Esophagus squamous epithelium (tissue), 5 donors: Measurements from ENCODE around the gene OR6S1. TPM values are rescaled to one million over a fixed set of nuclear protein-coding genes. Genes with fewer than 3 reads are reported as not detected.

Experiments used
- DNase-seq: peaks from one replicate; lab custom pipeline; 2025; lab: John Stamatoyannopoulos, UW
- H3K27ac ChIP-seq, 4 donors: fragments of 200-600 bp; sonication (generic); one replicate each; pipeline ENCODE4 v1.5.1; 2016 to 2019; ENCODE audit warnings: mild to moderate bottlenecking in 1 of 4
- H3K27me3 ChIP-seq, 4 donors: fragments of 200-600 bp; sonication (generic); 1 replicate in 3 of 4; 2 replicates in 1 of 4; pipeline versions ENCODE4 v1.5.1 to v1.6.0; 2017 to 2021; ENCODE audit warnings: antibody characterized with exemption in 1 of 4
- H3K36me3 ChIP-seq, 3 donors: fragments of 200-600 bp; sonication (generic); one replicate each; pipeline ENCODE4 v1.5.1; 2016 to 2019
- H3K4me1 ChIP-seq, 3 donors: fragments of 200-600 bp; sonication (generic); one replicate each; pipeline ENCODE4 v1.5.1; 2017 to 2019
- H3K4me3 ChIP-seq, 4 donors: fragments of 200-600 bp; sonication (generic); 1 replicate in 3 of 4; 2 replicates in 1 of 4; pipeline ENCODE4 v1.5.1; 2016 to 2019; ENCODE audit warnings: mild to moderate bottlenecking in 2 of 4, moderate library complexity in 1 of 4
- H3K9me3 ChIP-seq, 3 donors: fragments of 200-600 bp; sonication (generic); one replicate each; pipeline ENCODE4 v1.5.1; 2016 to 2019
- CTCF ChIP-seq, 6 experiments: fragments of 450-650 bp in 4 of 6; fragments of 200-600 bp in 2 of 6; sonication (generic) in 2 of 6; IDR thresholded peaks; one replicate each; pipeline ENCODE4 v1.5.1; 2016 to 2019; ENCODE audit warnings: antibody characterized with exemption in 6 of 6, mild to moderate bottlenecking in 4 of 6, moderate library complexity in 4 of 6
- POLR2A ChIP-seq, 4 donors: fragments of 450-650 bp; IDR thresholded peaks; one replicate each; pipeline ENCODE4 v1.6.1; 2017; ENCODE audit warnings: antibody characterized with exemption in 4 of 4, mild to moderate bottlenecking in 4 of 4, moderate library complexity in 3 of 4
- WGBS, 2 donors: methylation state at CpG; one replicate each; pipeline ENCODE4 v1.1.5; 2018; 5-methylcytosine and 5-hydroxymethylcytosine counted together
- intact Hi-C: fragments of 100-400 bp; cut with DNase I; formaldehyde crosslinking; loops from one replicate; pipeline ENCODE4 v1.15.0; 2022
- total RNA-seq, 4 donors: library from RNA; depleted of rRNA; stranded (reverse); fragments of >200 nt; gene quantifications; one replicate each; pipeline ENCODE4 v1.1.0, GENCODE V29; 2016
- donor health status: DM: yes; HTN: yes; CAD: no.

The OR6S1 gene
- total RNA-seq, 4 donors from 2014 or later: not detected

- WGBS, 2 donors: 21 to 100% methylated on average over 2 to 6 of the region's 8 CpGs
- no peak overlapping the region for H3K27ac ChIP-seq
- H3K9me3 ChIP-seq: no peaks in the 10 kb centered on the region
- H3K4me1 ChIP-seq: peaks cover 0 to 11% (median 6%) of the 10 kb centered on the region in 3 donors
- intact Hi-C loops: loop anchor here (5.0 kb wide), 1 partner anchor 194 kb away; the partner anchor contains the start of gene TEP1
- TF ChIP-seq POLR2A (IDR thresholded peaks at IDR 0.05) (no peak), CTCF (IDR thresholded peaks at IDR 0.05) (peak in 5 of 6 experiments; percentile 12 to 67 (median 38))
- no peaks in the 10 kb centered on the region for H3K36me3 ChIP-seq
- DNase-seq: no peak
- no peaks in the 10 kb centered on the region for H3K27me3 ChIP-seq
- H3K4me3 ChIP-seq: no peak overlapping the region
These were observed 35.1 kb downstream of the OR6S1 start for GRCh38 chr14:20606190-20606901.

DNA sequence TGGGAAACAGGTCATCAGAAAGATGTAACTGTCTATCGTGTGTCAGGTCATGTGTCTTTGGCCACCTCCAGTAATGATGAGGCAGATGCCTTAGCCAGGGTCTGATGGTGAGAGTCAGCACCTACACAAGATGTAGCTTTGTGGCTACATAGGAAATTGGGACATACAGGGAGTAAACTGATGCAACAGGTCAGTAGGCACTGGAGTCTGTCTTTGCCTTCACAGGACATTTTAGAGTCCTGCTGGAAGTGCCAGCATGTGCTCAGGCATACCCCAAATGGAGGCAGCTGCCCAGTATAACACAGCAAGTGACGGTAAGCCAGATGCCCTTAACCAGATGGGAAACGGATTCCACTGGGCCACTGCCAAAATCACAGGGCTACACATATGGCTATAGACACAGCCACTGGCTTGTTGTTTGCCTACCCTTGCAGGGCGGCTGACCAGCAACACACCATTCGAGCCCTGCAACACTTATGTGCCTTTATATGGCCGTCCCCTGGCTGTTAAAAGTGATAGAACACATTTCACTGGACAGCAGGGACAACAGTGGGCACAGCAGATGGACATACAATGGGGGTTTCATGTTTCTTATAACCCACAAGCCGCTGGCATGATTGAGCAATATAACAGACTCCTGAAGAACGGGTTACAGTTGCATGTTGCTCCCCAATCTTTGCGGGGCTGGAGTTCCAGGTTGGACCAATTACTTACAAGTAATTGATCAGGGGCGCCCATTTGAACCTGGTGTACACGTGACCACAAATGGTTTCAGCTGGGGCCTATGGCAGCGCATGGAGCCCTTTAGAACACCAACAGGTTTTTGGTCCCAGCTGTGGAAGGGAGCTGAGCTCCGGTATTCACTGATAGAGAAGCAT is 37.4 kb downstream of the OR6S1 start:
- Histone ChIP-seq H3K27ac (no peak overlapping the region), H3K36me3 (no peaks in the 10 kb centered on the region), H3K4me1 (no peaks in the 10 kb centered on the region), H3K27me3 (no peaks in the 10 kb centered on the region), H3K9me3 (no peaks in the 10 kb centered on the region), H3K4me3 (no peak overlapping the region)
- no peak for TF ChIP-seq POLR2A (IDR thresholded peaks at IDR 0.05)
- no peak for TF ChIP-seq CTCF (IDR thresholded peaks at IDR 0.05)
- intact Hi-C loops: no loop called here
- WGBS, 2 donors: 73 to 78% methylated on average over 11 to 12 of the region's 13 CpGs
- no peak for DNase-seq

DNA sequence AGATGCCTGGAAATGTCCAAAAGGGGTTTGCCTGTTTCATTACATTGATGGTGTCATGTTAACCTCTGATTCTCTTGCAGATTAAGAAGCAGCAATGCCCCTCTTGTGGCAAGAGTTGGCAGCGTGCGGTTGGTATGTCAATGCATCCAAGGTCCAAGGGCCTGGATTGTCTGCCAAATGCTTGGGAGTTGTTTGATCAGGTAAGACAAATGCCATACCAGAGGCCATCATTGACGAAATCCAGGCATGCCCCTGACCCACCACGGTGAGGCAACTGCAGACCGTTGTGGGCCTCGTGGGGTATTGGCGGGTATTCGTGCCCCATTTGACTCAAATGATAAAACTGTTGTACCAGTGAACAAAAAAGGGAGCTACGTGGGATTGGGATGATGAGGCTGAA is 38.9 kb downstream of the OR6S1 start:
- H3K4me3 ChIP-seq: no peak overlapping the region
- no peaks in the 10 kb centered on the region for H3K9me3 ChIP-seq
- WGBS, 2 donors: 84 to 86% methylated on average over 9 of the region's 9 CpGs
- H3K27ac ChIP-seq: no peak overlapping the region
- intact Hi-C loops: no loop called here
- TF ChIP-seq CTCF (IDR thresholded peaks at IDR 0.05) (no peak), POLR2A (IDR thresholded peaks at IDR 0.05) (no peak)
- H3K36me3 ChIP-seq: no peaks in the 10 kb centered on the region
- no peak for DNase-seq
- H3K4me1 ChIP-seq: no peaks in the 10 kb centered on the region
- H3K27me3 ChIP-seq: no peaks in the 10 kb centered on the region

DNA sequence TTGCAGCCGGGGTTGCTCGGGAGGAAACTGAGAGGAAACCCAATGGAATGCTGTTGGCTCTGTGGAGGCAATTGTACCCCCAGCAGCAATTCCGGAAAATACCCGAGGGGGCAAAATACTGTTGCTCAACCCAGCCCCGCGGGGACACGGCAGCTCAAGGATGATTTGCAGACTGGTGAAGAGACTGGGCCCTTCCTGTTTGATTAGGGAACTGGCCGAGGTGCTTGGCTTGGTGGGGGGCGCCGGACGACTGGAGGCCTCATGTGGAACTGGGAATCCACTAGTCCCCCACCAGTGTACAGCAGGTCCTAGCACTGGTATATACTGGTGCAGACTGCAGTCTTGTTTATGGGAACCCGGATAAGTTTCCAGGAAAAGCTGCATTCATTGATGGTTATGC is 40.0 kb downstream of the OR6S1 start:
- intact Hi-C loops: no loop called here

More for the DNA sequence above, 40.0 kb downstream of the OR6S1 start:
- DNase-seq: no peak
- Histone ChIP-seq H3K4me1 (no peaks in the 10 kb centered on the region), H3K36me3 (no peaks in the 10 kb centered on the region), H3K9me3 (no peaks in the 10 kb centered on the region), H3K4me3 (no peak overlapping the region), H3K27me3 (no peaks in the 10 kb centered on the region), H3K27ac (no peak overlapping the region)
- WGBS, 2 donors: 60 to 89% methylated on average over 4 to 8 of the region's 12 CpGs
- TF ChIP-seq CTCF (IDR thresholded peaks at IDR 0.05) (no peak), POLR2A (IDR thresholded peaks at IDR 0.05) (no peak)
